K562 (cell line): Measurements from ENCODE around the gene PRKCB.

Experiments used
- BCOR ChIP-seq: fragments of 450-650 bp; IDR thresholded peaks from 2 replicates; pipeline ENCODE4 v1.6.1; 2016
- BMI1 ChIP-seq: fragments of 150-350 bp; IDR thresholded peaks from 2 replicates; pipeline ENCODE4 v1.6.1; 2014; ENCODE audit warnings: low read length
- GATA2 ChIP-seq: sonication (generic); formaldehyde crosslinking; IDR thresholded peaks from 2 replicates; pipeline ENCODE4 v1.4.0; 2020; ENCODE audit warnings: mild to moderate bottlenecking, missing genetic modification reagents
- HDAC3 ChIP-seq: fragments of 450-650 bp; IDR thresholded peaks from 2 replicates; pipeline ENCODE4 v1.6.1; 2018; ENCODE audit warnings: borderline replicate concordance, mild to moderate bottlenecking, moderate library complexity; ENCODE audit not compliant: partially characterized antibody
- L3MBTL2 ChIP-seq: fragments of 450-650 bp; IDR thresholded peaks from 2 replicates; pipeline ENCODE4 v1.6.1; 2016; ENCODE audit warnings: mild to moderate bottlenecking, moderate library complexity
- PHB2 ChIP-seq: fragments of 450-650 bp; IDR thresholded peaks from 2 replicates; pipeline ENCODE4 v1.6.1; 2017; ENCODE audit warnings: low read depth
- PREB ChIP-seq: sonication (generic); formaldehyde crosslinking; IDR thresholded peaks from 2 replicates; pipeline ENCODE4 v1.8.1; 2023; ENCODE audit warnings: mild to moderate bottlenecking, missing genetic modification reagents
- RAD51 ChIP-seq: fragments of 450-650 bp; IDR thresholded peaks from 2 replicates; pipeline ENCODE4 v1.7.1; 2016; ENCODE audit warnings: low read depth, mild to moderate bottlenecking, borderline replicate concordance
- RREB1 ChIP-seq: fragments of 250-450 bp; sonication (Bioruptor Pico); IDR thresholded peaks from 2 replicates; pipeline ENCODE4 v1.4.0; 2020
- SP1 ChIP-seq: sonication (generic); formaldehyde crosslinking; IDR thresholded peaks from 2 replicates; pipeline ENCODE4 v1.8.1; 2022; ENCODE audit warnings: mild to moderate bottlenecking, missing genetic modification reagents
- XRCC3 ChIP-seq: fragments of 450-650 bp; IDR thresholded peaks from 2 replicates; pipeline ENCODE4 v1.6.1; 2017; ENCODE audit warnings: mild to moderate bottlenecking, moderate library complexity
- ZNF354B ChIP-seq: fragments of 250-450 bp; sonication (Bioruptor Pico); IDR thresholded peaks from 2 replicates; pipeline ENCODE4 v1.4.0; 2020
- TF ChIP-seq, protein P1 (sequence below), 2 experiments: fragments of 450-650 bp in 1 of 2; IDR thresholded peaks; 2 replicates each; pipeline ENCODE4 v1.6.1; 2011 to 2017; ENCODE audit warnings: low read depth in 2 of 2, antibody characterized with exemption in 1 of 2, borderline replicate concordance in 1 of 2, low read length in 1 of 2, mild to moderate bottlenecking in 1 of 2, mixed read lengths in 1 of 2; ENCODE audit not compliant: control insufficient read depth in 1 of 2
- TF ChIP-seq, protein P2 (sequence below): sonication (generic); formaldehyde crosslinking; IDR thresholded peaks from 2 replicates; pipeline ENCODE4 v1.9.0; 2022; ENCODE audit warnings: mild to moderate bottlenecking, missing genetic modification reagents

GRCh38 chr16:24071666-24072360 lies 236.0 kb downstream of the PRKCB start:
- TF ChIP-seq ZNF354B (CRISPR knock-in tag) (no peak), PREB (CRISPR knock-in tag) (no peak), SP1 (CRISPR knock-in tag) (no peak), HDAC3 (no peak), GATA2 (CRISPR knock-in tag) (no peak), BCOR (no peak), XRCC3 (no peak), RREB1 (no peak), L3MBTL2 (no peak), BMI1 (no peak), RAD51 (no peak), PHB2 (no peak)
- TF ChIP-seq, protein P1, sequence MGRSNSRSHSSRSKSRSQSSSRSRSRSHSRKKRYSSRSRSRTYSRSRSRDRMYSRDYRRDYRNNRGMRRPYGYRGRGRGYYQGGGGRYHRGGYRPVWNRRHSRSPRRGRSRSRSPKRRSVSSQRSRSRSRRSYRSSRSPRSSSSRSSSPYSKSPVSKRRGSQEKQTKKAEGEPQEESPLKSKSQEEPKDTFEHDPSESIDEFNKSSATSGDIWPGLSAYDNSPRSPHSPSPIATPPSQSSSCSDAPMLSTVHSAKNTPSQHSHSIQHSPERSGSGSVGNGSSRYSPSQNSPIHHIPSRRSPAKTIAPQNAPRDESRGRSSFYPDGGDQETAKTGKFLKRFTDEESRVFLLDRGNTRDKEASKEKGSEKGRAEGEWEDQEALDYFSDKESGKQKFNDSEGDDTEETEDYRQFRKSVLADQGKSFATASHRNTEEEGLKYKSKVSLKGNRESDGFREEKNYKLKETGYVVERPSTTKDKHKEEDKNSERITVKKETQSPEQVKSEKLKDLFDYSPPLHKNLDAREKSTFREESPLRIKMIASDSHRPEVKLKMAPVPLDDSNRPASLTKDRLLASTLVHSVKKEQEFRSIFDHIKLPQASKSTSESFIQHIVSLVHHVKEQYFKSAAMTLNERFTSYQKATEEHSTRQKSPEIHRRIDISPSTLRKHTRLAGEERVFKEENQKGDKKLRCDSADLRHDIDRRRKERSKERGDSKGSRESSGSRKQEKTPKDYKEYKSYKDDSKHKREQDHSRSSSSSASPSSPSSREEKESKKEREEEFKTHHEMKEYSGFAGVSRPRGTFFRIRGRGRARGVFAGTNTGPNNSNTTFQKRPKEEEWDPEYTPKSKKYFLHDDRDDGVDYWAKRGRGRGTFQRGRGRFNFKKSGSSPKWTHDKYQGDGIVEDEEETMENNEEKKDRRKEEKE (IDR thresholded peaks at IDR 0.05; ENCODE audit: borderline replicate concordance in 1 of 2, control insufficient read depth in 1 of 2, low read depth in 2 of 2, low read length in 1 of 2): no peak
- TF ChIP-seq, protein P2, sequence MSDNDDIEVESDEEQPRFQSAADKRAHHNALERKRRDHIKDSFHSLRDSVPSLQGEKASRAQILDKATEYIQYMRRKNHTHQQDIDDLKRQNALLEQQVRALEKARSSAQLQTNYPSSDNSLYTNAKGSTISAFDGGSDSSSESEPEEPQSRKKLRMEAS (CRISPR knock-in tag): no peak
